Measurements from ENCODE around the gene CAPG. TPM values are rescaled to one million over a fixed set of nuclear protein-coding genes. Genes with fewer than 3 reads are reported as not detected.

CAPG gene
- total and polyA plus RNA-seq, 9 of the 15 experiments (the other 6 are each of a cell fraction or from before 2014, with no cell fraction given) = 10.6 to 90.4 (median 56.0) TPM

DNA sequence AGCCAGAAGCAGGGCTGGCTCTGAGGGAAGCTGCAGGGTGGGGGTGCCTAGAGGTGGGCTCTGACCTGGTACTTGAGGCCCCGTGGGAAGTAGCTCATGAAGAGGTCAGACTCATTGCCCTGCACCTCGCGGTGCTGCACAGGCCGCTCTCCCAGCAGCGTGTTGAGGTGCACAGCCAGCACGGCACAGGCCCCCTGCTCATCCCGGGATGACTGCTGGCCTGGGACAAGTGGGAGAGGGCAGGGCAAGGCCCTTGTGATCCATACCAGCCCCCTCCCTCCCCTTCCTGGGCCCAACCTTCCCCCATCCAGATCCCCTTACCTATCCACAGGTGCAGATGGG is 8.7 kb downstream of the CAPG start:
- in situ Hi-C loops (cut with MboI) = no loop called here
- WGBS (ENCODE audit: insufficient coverage, low coverage, missing lambda C conversion rate) = 72% methylated on average over 6 of the region's 7 CpGs
- ChIA-PET CTCF (ENCODE audit: low intra/inter-chr PET ratio) (no interaction called here), POLR2A (interaction anchor here (63.9 kb wide), 1 partner anchor 144 kb away, joined by 1576 read pairs; the partner anchor contains the start of gene MAT2A)
- intact Hi-C loops (cut with micrococcal nuclease) = no loop called here
- Histone ChIP-seq H3K4me2 (ENCODE audit: insufficient read depth, low read length) (no peak overlapping the region), H2AFZ (ENCODE audit: low read depth, low read length) (no peak overlapping the region), H3K27me3 (ENCODE audit: control insufficient read depth in 2 of 2, insufficient read depth in 2 of 2, low read length in 2 of 2) (no peaks in the 10 kb centered on the region), H3K79me2 (ENCODE audit: control insufficient read depth, insufficient read depth, low read length) (no peaks in the 10 kb centered on the region), H3K9me3 (replicated peaks; ENCODE audit: control insufficient read depth, insufficient read depth, low read depth, low read length) (no peaks in the 10 kb centered on the region; the same call in 1 of the 2 replicates), H3K4me1 (replicated peaks in 1 of 2; ENCODE audit: control insufficient read depth in 2 of 2, insufficient read depth in 2 of 2, low read length in 2 of 2) (peaks cover 0 to 7% of the 10 kb centered on the region in 2 experiments; a peak in 1 of 5 replicates), H3K27ac (ENCODE audit: extremely low read depth, low read depth, low read length) (no peak overlapping the region), H4K20me1 (replicated peaks; ENCODE audit: control insufficient read depth, insufficient read depth, low read length) (no peaks in the 10 kb centered on the region), H3K9me1 (ENCODE audit: control insufficient read depth, insufficient read depth, low read length) (no peaks in the 10 kb centered on the region), H3K9ac (ENCODE audit: insufficient read depth in 1 of 2, low read depth in 2 of 2, low read length in 2 of 2) (no peak overlapping the region), H3K4me3 (no peak overlapping the region), H3K36me3 (ENCODE audit: control insufficient read depth, insufficient read depth, low read length) (peaks cover 2% of the 10 kb centered on the region; the same call in 1 of the 3 replicates)
- no peak for DNase-seq (ENCODE audit: extremely low read depth in 1 of 4, low spot score in 3 of 4)
- no TSS peak for BruUV-seq (replicated peaks)
- no peak for TF ChIP-seq PHTF2 (CRISPR knock-in tag; IDR thresholded peaks at IDR 0.05)
- no peak for TF ChIP-seq POLR2H (tag; IDR thresholded peaks at IDR 0.05; ENCODE audit: low read depth)
- no peak for TF ChIP-seq SIN3B (IDR thresholded peaks at IDR 0.05; ENCODE audit: low read depth)
- TF ChIP-seq POU5F1 (IDR thresholded peaks at IDR 0.05; ENCODE audit: borderline replicate concordance, low read depth, low read length, partially characterized antibody) = no peak
- no peak for FAIRE-seq
- no peak for ATAC-seq
